ENCODE results near the gene ZFPL1.

GRCh38 chr11:65066315-65066714 is 17.7 kb upstream of the ZFPL1 start:
- TF ChIP-seq CTCF (conservative IDR thresholded peaks at IDR 0.05; ENCODE audit: low read length) (no peak), EZH2phosphoT487 (IDR thresholded peaks at IDR 0.05; ENCODE audit: borderline replicate concordance, low read depth, low read length) (no peak)
